Stimulated activated CD8-positive, alpha-beta memory T cell treated with anti-CD3 and anti-CD28 coated beads, Interleukin-15, amount 100 ng/mL, for 1 hour (primary cell): ENCODE measurements around the gene TPH2.

Experiments used
- DNase-seq: peaks from one replicate; pipeline ENCODE4 v3.0.0-alpha.2; 2020; ENCODE audit warnings: low read depth

TPH2 gene

DNA sequence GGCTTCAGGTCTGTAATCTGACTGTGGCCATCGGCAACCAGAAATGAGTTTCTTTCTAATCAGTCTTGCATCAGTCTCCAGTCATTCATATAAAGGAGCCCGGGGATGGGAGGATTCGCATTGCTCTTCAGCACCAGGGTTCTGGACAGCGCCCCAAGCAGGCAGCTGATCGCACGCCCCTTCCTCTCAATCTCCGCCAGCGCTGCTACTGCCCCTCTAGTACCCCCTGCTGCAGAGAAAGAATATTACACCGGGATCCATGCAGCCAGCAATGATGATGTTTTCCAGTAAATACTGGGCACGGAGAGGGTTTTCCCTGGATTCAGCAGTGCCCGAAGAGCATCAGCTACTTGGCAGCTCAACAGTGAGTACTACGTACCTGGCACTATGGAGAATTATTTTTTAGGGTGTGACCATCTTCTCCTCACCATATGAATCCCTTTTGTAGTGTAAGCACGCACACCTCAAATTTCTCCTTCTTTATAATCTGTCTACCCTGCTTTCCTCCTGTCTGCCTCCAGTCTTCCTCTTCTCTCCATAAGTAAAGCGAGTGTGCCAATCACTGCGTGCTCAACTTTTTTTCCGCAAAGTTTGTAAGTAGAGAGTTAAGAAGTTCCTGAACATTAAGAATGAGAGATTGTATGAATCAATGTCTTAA lies at the start of gene TPH2:
Gene TPH2, plus strand, starts transcription at position 118 of the 658 bp plus-strand sequence. Its CDS starts 142 bp downstream, at position 260.
- no peak for DNase-seq

DNA sequence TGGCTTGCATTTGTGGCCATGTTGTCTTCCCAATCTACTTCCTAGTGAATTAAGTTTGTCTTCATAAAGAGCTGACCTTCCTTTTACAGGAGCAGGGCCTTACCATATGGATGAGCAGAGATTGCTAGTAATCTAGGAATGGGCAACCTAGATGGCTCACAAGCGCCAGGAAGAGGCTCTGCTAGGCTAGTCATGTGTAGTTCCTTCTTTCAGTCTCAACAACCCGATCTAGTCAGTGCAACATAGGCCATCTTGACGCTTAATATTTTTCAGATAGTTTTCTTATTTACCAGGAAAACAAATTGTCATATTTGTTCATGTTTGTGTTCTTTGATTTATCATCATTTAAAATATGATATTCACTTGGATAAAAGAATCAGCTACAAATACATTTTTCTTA lies 48.2 kb upstream of the TPH2 start:
- DNase-seq = no peak

DNA sequence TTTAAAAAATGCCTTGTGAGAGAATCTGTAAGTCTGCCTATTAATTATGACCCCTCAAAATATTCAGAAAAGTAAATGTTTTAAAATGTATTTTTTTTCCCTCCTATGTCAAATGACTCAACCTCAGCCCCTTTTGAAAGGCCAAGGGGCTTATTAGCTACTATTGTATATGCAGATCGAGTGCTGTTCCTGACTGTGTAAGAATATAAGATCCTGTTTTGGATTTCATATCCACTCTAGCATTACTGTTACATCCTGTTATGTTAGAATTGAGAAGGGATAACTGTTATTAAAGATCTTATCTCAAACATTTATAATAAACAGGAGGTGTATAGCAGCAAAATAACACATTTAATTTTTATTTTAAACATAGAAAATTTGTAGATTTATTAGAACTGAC lies 46.6 kb upstream of the TPH2 start:
- no peak for DNase-seq

DNA sequence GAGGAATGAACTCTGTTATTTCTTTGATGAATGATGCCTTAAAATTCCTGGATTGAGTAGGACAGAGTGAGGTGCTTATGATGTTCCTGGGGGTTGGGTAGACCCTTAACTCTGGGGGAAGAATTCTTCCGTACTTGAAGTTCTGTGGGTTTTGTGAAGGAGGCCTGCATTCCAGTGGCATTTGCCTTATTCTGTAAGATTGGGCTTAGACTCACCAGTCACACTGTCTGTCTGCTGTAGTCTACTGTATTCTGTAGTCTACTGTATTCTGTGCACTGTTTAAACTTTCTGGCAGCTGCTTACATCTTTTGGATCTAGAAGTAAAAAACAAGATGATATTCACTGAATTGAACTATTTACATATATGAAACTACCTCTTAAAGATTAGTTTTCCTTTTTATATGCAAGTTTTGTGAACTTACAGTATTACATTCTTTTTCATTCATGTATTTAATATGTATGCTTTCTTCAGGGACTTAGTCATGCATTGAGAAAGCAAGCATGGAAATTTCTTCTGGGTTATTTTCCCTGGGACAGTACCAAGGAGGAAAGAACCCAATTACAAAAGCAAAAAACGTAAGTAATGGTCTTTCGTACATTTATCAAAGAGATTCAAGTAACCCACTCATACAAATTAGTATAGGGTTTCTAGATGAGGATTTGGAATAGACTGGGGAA lies 42.3 kb upstream of the TPH2 start:
- DNase-seq = no peak

DNA sequence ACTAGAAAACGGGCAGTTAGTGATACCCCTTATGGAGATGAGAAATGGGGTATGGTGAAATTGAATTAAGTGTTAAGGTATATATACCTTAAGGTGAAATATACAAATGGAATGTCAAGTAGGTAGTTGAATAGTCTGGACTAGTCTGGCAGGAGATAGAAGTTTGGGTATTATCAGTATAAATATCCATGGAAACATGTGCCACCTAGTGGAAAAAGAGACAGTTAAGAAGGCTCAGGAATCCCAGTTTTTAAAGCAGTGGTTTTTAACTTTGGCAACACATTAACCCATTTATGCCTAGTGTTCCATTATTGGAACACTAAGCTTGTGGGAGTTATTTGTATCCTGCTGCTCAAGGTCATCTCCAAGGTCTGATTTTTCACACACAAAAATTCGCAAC lies 38.6 kb upstream of the TPH2 start:
- DNase-seq = no peak

DNA sequence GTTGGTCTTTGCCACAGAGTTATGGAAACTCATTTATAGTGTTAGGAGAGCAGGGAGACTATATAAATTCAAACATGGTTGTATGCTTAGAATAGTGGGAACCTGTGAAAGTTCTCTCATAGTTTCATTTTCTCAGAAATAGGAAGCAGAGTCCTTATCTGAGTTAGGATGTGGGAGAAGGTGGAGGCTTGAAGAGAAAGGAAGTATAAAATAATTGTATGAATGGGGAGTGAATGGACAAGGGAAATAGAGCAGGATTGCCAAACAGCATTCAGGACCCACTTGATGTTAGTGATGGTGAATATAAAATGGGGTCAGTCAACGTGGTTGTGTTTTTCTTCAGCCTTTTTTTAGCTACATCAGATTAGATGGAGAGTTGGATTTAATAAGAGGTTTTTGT lies 34.0 kb upstream of the TPH2 start:
- DNase-seq = no peak

DNA sequence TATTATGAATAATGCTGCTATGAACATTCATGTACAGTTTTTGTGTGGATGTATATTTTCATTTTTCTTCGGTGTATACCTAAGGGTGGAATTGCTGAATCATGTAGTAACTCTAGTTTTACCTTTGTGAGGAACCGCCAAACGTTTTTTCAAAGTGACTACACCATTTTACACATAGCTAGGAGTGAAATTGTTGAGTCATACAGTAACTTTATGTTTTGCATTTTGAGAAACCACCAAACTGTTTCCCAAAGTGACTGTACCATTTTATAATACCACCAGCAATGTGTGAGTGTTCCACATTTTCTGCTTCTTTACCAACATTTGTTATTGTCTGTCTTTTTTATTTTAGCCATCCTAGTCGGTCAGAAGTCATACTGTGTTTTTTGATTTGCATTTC lies 3.1 kb upstream of the TPH2 start:
- DNase-seq = no peak

GRCh38 chr12:71940068-71940467 lies 1.4 kb downstream of the TPH2 start:
- no peak for DNase-seq

DNA sequence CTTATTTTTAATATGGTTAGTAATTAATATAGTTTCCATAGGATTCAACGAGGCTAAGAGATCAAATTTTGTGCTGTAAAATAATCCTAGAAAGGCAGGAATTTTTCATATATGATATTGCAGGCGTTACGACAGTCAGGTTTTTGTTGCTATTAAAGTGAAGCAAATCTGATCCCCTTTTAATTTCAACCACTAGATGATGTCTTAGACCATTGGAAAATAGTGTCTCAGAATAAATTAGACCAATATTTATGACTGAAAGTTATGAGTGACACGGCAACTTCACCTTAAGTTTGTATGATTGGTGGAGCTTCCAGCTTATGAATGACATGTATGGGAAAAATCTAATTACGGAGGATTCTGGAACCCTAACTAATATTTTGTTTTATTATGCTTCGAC lies 2.5 kb downstream of the TPH2 start:
- DNase-seq = no peak

GRCh38 chr12:71942259-71942658 lies 3.6 kb downstream of the TPH2 start:
- DNase-seq = no peak

DNA sequence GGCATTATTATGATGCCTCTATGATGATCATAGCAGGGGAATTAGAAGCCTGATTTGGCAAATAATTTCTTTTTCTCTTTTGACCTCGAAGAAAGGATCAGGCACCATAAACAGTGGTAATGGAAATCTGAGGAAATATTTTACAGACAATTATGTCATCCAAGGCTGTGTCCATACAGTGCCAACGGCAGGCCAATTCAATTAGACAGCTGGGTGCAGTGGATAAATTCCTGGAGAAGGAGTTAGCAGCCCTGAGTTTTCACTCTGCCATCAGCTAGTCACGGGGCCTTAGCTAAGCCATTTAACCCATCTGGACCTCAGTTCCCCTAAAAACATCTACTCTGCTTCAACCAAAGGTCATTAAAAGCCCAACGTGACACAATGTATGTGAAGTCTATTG lies 4.1 kb downstream of the TPH2 start:
- no peak for DNase-seq

DNA sequence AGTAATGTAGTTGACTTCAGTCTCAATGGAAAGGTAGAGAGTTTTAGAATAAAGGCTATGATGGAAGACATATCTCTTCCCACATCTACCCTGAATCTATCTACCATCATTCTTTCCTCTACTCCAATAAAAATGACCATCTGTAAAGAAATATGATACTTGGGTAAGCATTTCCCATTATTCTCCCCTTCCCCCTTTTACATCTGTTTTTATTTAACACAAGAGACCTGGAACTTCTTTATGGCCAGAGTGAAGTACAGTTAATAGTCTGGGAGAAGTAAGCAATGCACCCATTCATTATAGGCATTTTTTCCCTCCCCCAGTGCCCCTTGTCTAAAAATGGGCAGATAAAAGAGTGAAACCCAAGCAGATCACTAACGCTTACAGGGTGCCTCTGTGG lies 6.5 kb downstream of the TPH2 start:
- no peak for DNase-seq

- DNase-seq = no peak
These were observed 7.2 kb downstream of the TPH2 start for GRCh38 chr12:71945883-71946282.

DNA sequence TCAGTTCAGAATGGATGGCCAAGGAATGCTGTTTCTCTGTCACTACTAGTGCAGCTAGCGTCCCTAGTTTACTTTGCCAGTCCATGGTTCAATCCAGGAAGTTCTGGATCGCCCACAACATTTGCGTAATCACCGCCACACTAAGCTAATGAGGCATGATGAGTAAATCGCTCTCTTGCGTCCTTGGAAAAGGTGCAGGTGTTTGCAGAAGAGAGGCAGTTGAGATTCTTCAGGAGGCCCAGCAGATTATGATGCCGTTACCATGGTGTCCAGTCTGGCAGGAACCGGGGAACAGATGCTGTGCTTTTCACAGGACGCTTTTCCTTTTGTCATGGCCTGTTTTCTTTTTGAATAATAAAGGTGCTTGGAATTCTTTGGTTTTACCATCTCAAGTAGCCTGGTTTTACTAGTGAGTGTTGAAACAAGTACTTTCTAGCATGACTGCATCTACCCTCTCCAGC lies 9.0 kb downstream of the TPH2 start:
- DNase-seq = no peak

DNA sequence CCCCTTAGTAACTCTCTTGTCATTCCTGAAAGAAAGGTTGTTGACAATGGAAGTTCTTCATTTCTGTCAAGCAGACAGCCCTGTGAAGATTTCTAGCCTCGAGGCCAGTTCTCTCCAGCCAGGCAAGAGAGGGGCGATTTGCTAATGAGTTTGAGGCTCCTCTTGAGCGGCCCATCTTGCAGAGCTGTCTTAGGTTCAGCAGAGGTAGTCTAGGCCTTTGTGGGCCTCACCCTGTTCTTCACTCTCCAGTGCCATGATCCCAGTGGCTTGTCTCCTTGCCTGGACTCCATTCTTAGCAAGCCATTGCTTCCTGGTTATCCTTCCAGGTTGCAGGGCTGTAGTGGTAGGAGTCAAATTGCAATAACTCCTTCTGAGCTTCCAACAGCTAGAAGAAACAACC lies 9.7 kb downstream of the TPH2 start:
- no peak for DNase-seq

DNA sequence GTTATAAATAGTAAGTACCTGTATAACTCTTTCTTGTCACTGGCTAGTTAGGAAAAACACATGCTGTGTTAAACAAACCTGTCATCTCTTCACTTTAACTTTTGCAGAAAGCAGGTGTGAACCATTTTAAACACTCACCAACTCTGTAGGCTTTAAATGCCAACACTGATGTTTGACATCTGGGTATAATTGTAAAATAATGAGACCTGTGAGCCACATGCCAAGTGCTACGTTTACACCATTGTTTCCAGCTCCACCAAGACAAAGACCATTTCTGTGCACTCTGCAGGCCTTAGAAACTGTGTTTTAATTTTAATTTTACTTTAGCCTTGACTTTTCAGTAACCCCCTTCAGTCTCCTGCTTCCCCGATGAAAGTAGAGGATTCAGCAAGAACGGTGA lies 11.0 kb downstream of the TPH2 start:
- no peak for DNase-seq

GRCh38 chr12:71950404-71950803 lies 11.8 kb downstream of the TPH2 start:
- DNase-seq = no peak

GRCh38 chr12:71950819-71951218 lies 12.2 kb downstream of the TPH2 start:
- no peak for DNase-seq

DNA sequence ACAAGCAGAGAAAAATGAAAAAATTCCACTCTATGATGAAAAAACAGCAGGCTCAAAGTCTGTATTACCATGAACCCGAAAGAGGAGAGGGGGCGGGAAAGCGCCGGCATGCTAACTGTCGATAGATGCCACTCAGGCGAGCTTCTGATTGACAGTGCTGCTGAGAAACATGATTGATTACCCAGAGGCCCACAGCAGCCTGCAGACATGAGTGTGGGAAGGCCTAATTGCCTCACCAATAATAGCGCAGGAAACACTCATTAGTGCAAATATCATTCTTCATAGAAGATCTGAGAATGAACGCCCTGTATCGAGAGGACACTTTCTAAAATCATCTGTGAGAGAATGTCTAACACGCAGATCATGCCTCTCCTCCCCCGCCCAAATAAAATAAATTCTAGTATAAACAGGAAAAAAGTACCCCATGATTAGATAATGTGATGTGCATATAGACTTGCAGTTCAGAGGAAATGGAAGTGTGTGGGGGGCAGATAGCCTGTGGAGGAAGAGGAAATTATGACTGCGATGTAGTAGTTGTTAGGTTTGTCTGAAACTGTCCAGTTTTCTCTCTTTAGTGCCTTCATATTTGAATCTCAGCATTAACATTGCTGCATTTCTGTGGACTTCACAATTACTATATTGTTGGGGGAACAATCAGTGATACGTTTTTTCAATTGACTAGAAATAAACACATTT lies 15.6 kb downstream of the TPH2 start:
- no peak for DNase-seq

- no peak for DNase-seq
These were observed 16.2 kb downstream of the TPH2 start for GRCh38 chr12:71954861-71955260.

GRCh38 chr12:71955970-71956369 lies 17.3 kb downstream of the TPH2 start:
- no peak for DNase-seq

DNA sequence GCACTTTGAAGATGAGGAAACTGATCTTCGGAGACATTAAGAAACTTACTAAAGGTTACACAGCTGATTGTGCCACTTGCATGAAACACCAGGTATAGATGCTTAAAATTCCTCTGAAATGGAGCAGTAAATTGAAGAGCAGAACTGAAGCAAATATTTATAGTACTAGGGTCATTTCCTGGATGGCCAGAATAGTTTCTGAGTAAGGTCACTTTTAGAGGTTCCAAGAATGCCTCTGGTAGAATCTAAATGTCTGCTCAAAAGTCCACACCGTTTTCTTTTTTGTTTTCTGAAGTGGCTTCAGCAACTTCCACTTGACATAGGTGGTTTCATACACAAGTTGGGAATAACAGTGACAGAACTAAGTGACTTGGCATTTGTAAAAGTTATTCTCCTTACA lies 19.4 kb downstream of the TPH2 start:
- DNase-seq = no peak

DNA sequence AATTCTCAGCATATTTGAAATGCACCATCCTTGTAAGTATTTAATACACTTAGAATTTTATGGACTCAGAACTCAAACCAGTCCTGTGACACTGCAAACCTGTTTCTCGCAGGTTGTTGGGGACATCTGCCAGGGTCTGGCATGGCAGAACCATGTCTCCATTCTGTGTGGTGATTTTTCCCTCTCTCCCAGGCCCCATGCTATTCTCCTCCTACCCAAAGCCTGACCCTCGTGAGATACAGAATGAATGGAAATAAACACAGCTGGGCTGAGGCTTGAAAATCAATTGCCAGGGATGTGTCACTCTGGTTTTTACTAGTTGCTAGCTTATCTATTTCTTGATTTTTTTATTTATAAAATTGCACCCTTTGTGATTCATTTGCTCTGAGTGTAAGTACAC lies 19.8 kb downstream of the TPH2 start:
- DNase-seq = no peak
